IMR-90 (cell line): ENCODE data around the gene RAP2A. TPM values are rescaled to one million over a fixed set of nuclear protein-coding genes. Genes with fewer than 3 reads are reported as not detected.

Experiments
- ATAC-seq: fragments of 200-7000 bp; cut with Tn5 transposase; 2 replicates; pipeline ENCODE4 v1.9.1; 2020; ENCODE audit warnings: low read depth, mild to moderate bottlenecking, moderate library complexity
- BruUV-seq: library from RNA; stranded (reverse); fragments of 400-500 nt; replicated peaks from 2 replicates; lab custom pipeline; 2021; lab: Mats Ljungman, UMichigan
- CTCF ChIA-PET: fragments of 300-600 bp; formaldehyde crosslinking; extraction: SDS; loops from one replicate; lab custom pipeline; 2021; ENCODE audit warnings: antibody characterized with exemption; lab: Yijun Ruan, JAX
- POLR2A ChIA-PET: fragments of 300-600 bp; sonication (Branson Sonifier 250); formaldehyde crosslinking; loops from one replicate; lab custom pipeline; 2022; ENCODE audit warnings: antibody characterized with exemption; ENCODE audit not compliant: unreplicated experiment; lab: Charles Lee
- DNase-seq: peaks from one replicate; pipeline ENCODE4 v3.0.0; 2013
- H2AFZ ChIP-seq: replicated peaks from 2 replicates; pipeline ENCODE3; 2013; ENCODE audit warnings: low read length, mild to moderate bottlenecking; ENCODE audit not compliant: poor library complexity
- H2AK5ac ChIP-seq: 2 replicates; pipeline ENCODE4 v1.6.1; 2013; ENCODE audit warnings: low read depth, low read length, inconsistent platforms
- H2AK9ac ChIP-seq: replicated peaks from 2 replicates; pipeline ENCODE3; 2013; ENCODE audit warnings: mild to moderate bottlenecking, low read depth, low read length, moderate library complexity; ENCODE audit not compliant: poor library complexity
- H2BK120ac ChIP-seq: 2 replicates; pipeline ENCODE4 v1.6.1; 2013; ENCODE audit warnings: low read depth, low read length, inconsistent platforms
- H2BK15ac ChIP-seq: 3 replicates; pipeline ENCODE4 v1.6.1; 2013; ENCODE audit warnings: low read depth, low read length, inconsistent platforms
- H2BK20ac ChIP-seq: 2 replicates; pipeline ENCODE4 v1.6.1; 2013; ENCODE audit warnings: low read depth, mild to moderate bottlenecking, inconsistent platforms, low read length, moderate library complexity
- H2BK5ac ChIP-seq: 2 replicates; pipeline ENCODE4 v1.6.1; 2013; ENCODE audit warnings: mild to moderate bottlenecking, low read depth, low read length, inconsistent platforms; ENCODE audit not compliant: poor library complexity, severe bottlenecking
- H3K14ac ChIP-seq: replicated peaks from 2 replicates; pipeline ENCODE4 v1.6.1; 2013; ENCODE audit warnings: low read depth, low read length, inconsistent platforms
- H3K18ac ChIP-seq: 2 replicates; pipeline ENCODE4 v1.6.1; 2013; ENCODE audit warnings: low read depth, low read length, control low read depth
- H3K23ac ChIP-seq: 2 replicates; pipeline ENCODE4 v1.6.1; 2013; ENCODE audit warnings: low read depth, low read length, inconsistent platforms
- H3K27ac ChIP-seq: 2 replicates; pipeline ENCODE4 v1.5.1; 2013; ENCODE audit warnings: mild to moderate bottlenecking, control low read depth, low read length; ENCODE audit not compliant: insufficient read depth
- H3K27me3 ChIP-seq: 2 replicates; pipeline ENCODE4 v1.6.1; 2013; ENCODE audit warnings: low read length; ENCODE audit not compliant: control insufficient read depth, insufficient read depth
- H3K36me3 ChIP-seq: 2 replicates; pipeline ENCODE4 v1.6.1; 2013; ENCODE audit warnings: low read length, mixed read lengths; ENCODE audit not compliant: control insufficient read depth, insufficient read depth
- H3K4ac ChIP-seq: 2 replicates; pipeline ENCODE4 v1.6.1; 2013; ENCODE audit warnings: low read depth, low read length, inconsistent platforms
- H3K4me1 ChIP-seq: 2 replicates; pipeline ENCODE4 v1.6.1; 2013; ENCODE audit warnings: low read length, mixed read lengths; ENCODE audit not compliant: control insufficient read depth, insufficient read depth
- H3K4me2 ChIP-seq: 2 replicates; pipeline ENCODE4 v1.6.1; 2013; ENCODE audit warnings: low read depth, mild to moderate bottlenecking, control low read depth, low read length, moderate library complexity
- H3K4me3 ChIP-seq: 2 replicates; pipeline ENCODE4 v1.5.1; 2013; ENCODE audit warnings: low read depth, mild to moderate bottlenecking, control low read depth, low read length, moderate library complexity; ENCODE audit not compliant: insufficient read depth
- H3K56ac ChIP-seq: 2 replicates; pipeline ENCODE4 v1.6.1; 2013; ENCODE audit warnings: low read length, inconsistent platforms; ENCODE audit not compliant: insufficient read depth; ENCODE audit errors: extremely low read depth
- H3K79me1 ChIP-seq, 2 experiments: 2 replicates each; pipeline ENCODE4 v1.6.1; 2013; ENCODE audit warnings: low read length in 2 of 2, inconsistent platforms in 1 of 2, low read depth in 1 of 2
- H3K9ac ChIP-seq: 2 replicates; pipeline ENCODE4 v1.6.1; 2013; ENCODE audit warnings: low read depth, low read length, control low read depth
- H3K9me1 ChIP-seq: 2 replicates; pipeline ENCODE4 v1.6.1; 2013; ENCODE audit warnings: low read length, inconsistent platforms; ENCODE audit not compliant: insufficient read depth
- H3K9me3 ChIP-seq: 2 replicates; pipeline ENCODE4 v1.6.1; 2013; ENCODE audit warnings: low read length; ENCODE audit not compliant: control insufficient read depth, insufficient read depth
- H4K20me1 ChIP-seq: 2 replicates; pipeline ENCODE4 v1.6.1; 2013; ENCODE audit warnings: low read length, inconsistent platforms; ENCODE audit not compliant: insufficient read depth
- H4K5ac ChIP-seq: 2 replicates; pipeline ENCODE4 v1.6.1; 2013; ENCODE audit warnings: mild to moderate bottlenecking, low read depth, low read length, control low read depth
- H4K8ac ChIP-seq, 2 experiments: 2 replicates each; pipeline ENCODE4 v1.6.1; 2013; ENCODE audit warnings: low read depth in 2 of 2, low read length in 2 of 2, control low read depth in 1 of 2, inconsistent platforms in 1 of 2
- H4K91ac ChIP-seq: 2 replicates; pipeline ENCODE4 v1.6.1; 2013; ENCODE audit warnings: low read depth, low read length, inconsistent platforms; ENCODE audit not compliant: insufficient read depth
- CEBPB ChIP-seq: IDR thresholded peaks from 2 replicates; pipeline ENCODE4 v1.6.1; 2012; ENCODE audit warnings: low read depth, low read length, improper control_type of control experiment
- CHD1 ChIP-seq: IDR thresholded peaks from 2 replicates; pipeline ENCODE4 v1.6.1; 2012; ENCODE audit warnings: low read depth, low read length, improper control_type of control experiment
- ELK1 ChIP-seq: fragments of 150-350 bp; IDR thresholded peaks from 2 replicates; pipeline ENCODE4 v1.6.1; 2016; ENCODE audit warnings: low read depth, mild to moderate bottlenecking, low read length, moderate library complexity, borderline replicate concordance
- FOS ChIP-seq: fragments of 150-350 bp; IDR thresholded peaks from 2 replicates; pipeline ENCODE4 v1.6.1; 2016; ENCODE audit warnings: low read depth, low read length
- MAZ ChIP-seq: IDR thresholded peaks from 2 replicates; pipeline ENCODE4 v1.6.1; 2012; ENCODE audit warnings: low read depth, mild to moderate bottlenecking, low read length, improper control_type of control experiment, moderate library complexity, borderline replicate concordance
- MXI1 ChIP-seq: IDR thresholded peaks from 2 replicates; pipeline ENCODE4 v1.6.1; 2012; ENCODE audit warnings: low read depth, mild to moderate bottlenecking, low read length, moderate library complexity, borderline replicate concordance
- SMC3 ChIP-seq: fragments of 150-350 bp; IDR thresholded peaks from 2 replicates; pipeline ENCODE4 v1.6.1; 2016; ENCODE audit warnings: low read depth, mild to moderate bottlenecking, antibody characterized with exemption, low read length, moderate library complexity
- WGBS, 2 experiments: methylation state at CpG; one replicate each; pipeline versions ENCODE4 v1.1.5 to v1.1.7; 2013; ENCODE audit warnings: missing lambda C conversion rate in 2 of 2; ENCODE audit not compliant: insufficient read length in 1 of 2; ENCODE audit errors: extremely low coverage in 2 of 2; 5-methylcytosine and 5-hydroxymethylcytosine counted together
- dilution Hi-C: fragments of 300-500 bp; cut with HindIII; formaldehyde crosslinking; loops from one replicate; pipeline ENCODE4 v1.14.3; 2018; ENCODE audit warnings: low sequenced_read_pairs; ENCODE audit not compliant: unreplicated experiment
- in situ Hi-C: fragments of 300-500 bp; cut with MboI; formaldehyde crosslinking; loops from 3 replicates; pipeline ENCODE4 v1.14.3; 2019; ENCODE audit warnings: low sequenced_read_pairs, inconsistent platforms, mixed read lengths
- intact Hi-C: fragments of 100-400 bp; cut with micrococcal nuclease; formaldehyde crosslinking; loops from 2 replicates; pipeline ENCODE4 v1.10.0; 2022
- polyA plus RNA-seq, 3 experiments: library from polyadenylated mRNA; depleted of rRNA; stranded (reverse); fragments of >200 nt; gene quantifications; 2 replicates each; pipeline ENCODE4 v1.2.3, GENCODE V29; 2012; ENCODE audit warnings: low replicate concordance in 1 of 3
- total RNA-seq: library from RNA; depleted of rRNA; stranded (reverse); fragments of >200 nt; gene quantifications from 2 replicates; pipeline ENCODE4 v1.2.3, GENCODE V29; 2012

The RAP2A gene
- total and polyA plus RNA-seq, 2 of the 4 experiments (the other 2 are of a cell fraction) = 6.4 to 21.0 TPM

GRCh38 chr13:97502181-97502580 lies 68.2 kb downstream of the RAP2A start:
- no TSS peak for BruUV-seq
- CTCF ChIA-PET = interaction anchor here (0.7 kb wide), 1 partner anchor 865 kb away, joined by 3 read pairs; no protein-coding TSS in a partner anchor
- intact Hi-C loops (no loop called here), dilution Hi-C loops (no loop called here), in situ Hi-C loops (no loop called here)
- Histone ChIP-seq H2AFZ (no peak overlapping the region), H3K9me3 (no peaks in the 10 kb centered on the region), H2BK5ac (no peak overlapping the region), H4K5ac (no peak overlapping the region), H3K4me2 (peak overlapping the region; percentile 8; the same call in 1 of the 2 replicates), H3K4me3 (no peak overlapping the region), H3K4ac (no peak overlapping the region), H3K18ac (peak overlapping the region; percentile 5; the same call in 1 of the 2 replicates), H3K23ac (no peak overlapping the region), H3K9ac (no peak overlapping the region), H3K9me1 (peaks cover 7% of the 10 kb centered on the region), H3K79me1 (no peaks in the 10 kb centered on the region), H3K56ac (no peak overlapping the region), H3K14ac (no peak overlapping the region), H2AK5ac (no peak overlapping the region), H3K27ac (peak overlapping the region; percentile 6; the same call in 1 of the 2 replicates), H4K20me1 (no peaks in the 10 kb centered on the region), H2BK15ac (no peak overlapping the region), H2BK120ac (no peak overlapping the region), H2BK20ac (no peak overlapping the region), H3K27me3 (no peaks in the 10 kb centered on the region; the same call in 1 of the 2 replicates), H2AK9ac (no peak overlapping the region), H4K91ac (no peak overlapping the region), H3K36me3 (no peaks in the 10 kb centered on the region), H3K4me1 (peaks cover 9% of the 10 kb centered on the region), H4K8ac (no peak overlapping the region)
- POLR2A ChIA-PET = no interaction called here
- TF ChIP-seq MAZ (no peak), CEBPB (no peak), FOS (no peak), CHD1 (no peak), ELK1 (no peak), SMC3 (no peak), MXI1 (no peak)
- WGBS, 2 experiments = no CpG with 5 or more reads among the region's 4 CpGs
- DNase-seq (peak; percentile 11), ATAC-seq (peak; percentile 43)
